Non-pigmented ciliary epithelial cell (primary cell): ENCODE results near the gene MKLN1.
A peak's percentile ranks its signal among the peaks of the same experiment; 100 is the strongest.
"Not testable (repeated sequence)": the region's sequence is repeated elsewhere in the genome, so short reads cannot be mapped to it uniquely, and the experiment has no call there.

ENCODE experiments used
- DNase-seq: peaks from one replicate; pipeline ENCODE4 v3.0.0-alpha.2; 2010; ENCODE audit warnings: low read depth

MKLN1 gene

DNA sequence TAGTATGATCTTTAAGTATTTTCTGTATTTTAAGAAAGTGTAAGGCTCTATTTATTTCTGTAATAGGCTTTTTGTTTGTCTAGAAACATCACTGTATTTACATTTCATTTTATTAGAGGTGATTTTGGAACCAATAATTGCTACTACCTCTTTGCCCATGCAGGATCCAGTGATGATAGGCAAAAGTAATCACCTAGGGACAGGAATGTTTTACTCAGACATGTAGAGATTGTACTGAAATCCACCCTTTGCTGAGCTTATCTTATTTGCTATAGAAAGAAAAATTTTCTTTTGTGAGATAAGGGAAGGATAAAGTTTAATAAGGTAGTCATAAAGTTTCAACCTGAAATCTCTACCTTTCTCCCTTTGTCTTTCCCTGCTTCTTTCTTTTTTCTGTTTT is 73.5 kb downstream of the MKLN1 start:
- no peak for DNase-seq

- DNase-seq: no peak
Observed at GRCh38 chr7:131403322-131403721, 75.6 kb downstream of the MKLN1 start.

GRCh38 chr7:131404226-131404911 is 76.7 kb downstream of the MKLN1 start:
- no peak for DNase-seq

GRCh38 chr7:131409129-131409766 is 81.6 kb downstream of the MKLN1 start:
- no peak for DNase-seq

DNA sequence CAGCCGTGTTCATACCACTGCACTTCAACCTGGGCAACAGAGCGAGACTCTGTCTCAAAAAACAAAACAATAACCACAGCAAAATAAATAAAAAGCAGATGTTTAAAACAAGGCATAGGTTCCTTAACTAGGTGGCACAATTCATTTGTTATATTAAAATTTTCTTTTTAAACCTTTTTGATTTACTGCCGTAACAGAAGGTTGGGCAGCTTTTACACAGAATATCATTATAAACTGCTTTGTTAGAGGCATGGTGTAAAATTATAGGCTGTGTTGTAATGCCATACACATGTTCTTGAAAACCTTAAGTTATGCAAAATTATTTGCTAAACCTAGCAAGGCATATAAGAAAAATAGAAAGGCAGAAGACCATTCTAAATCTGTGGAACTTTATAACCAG is 84.4 kb downstream of the MKLN1 start:
- DNase-seq: no peak

DNA sequence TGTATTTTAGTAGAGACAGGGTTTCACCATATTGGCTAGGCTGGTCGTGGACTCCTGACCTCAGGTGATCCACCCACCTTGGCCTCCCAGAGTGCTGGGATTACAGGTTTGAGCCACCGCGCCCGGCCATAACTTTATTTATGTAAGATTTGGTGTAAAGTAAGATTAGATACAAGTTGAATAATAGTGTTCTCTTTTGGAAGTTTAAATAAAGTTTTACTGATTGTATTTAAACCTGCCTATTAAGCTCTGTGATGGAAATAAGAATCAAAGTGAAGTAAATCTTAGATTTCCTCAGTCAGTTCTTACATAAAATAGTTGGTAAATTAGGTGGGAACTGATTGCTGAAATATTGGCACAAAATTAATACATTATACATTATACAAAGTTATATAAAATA is 86.0 kb downstream of the MKLN1 start:
- no peak for DNase-seq

GRCh38 chr7:131424219-131424822 is 96.6 kb downstream of the MKLN1 start:
- no peak for DNase-seq

DNA sequence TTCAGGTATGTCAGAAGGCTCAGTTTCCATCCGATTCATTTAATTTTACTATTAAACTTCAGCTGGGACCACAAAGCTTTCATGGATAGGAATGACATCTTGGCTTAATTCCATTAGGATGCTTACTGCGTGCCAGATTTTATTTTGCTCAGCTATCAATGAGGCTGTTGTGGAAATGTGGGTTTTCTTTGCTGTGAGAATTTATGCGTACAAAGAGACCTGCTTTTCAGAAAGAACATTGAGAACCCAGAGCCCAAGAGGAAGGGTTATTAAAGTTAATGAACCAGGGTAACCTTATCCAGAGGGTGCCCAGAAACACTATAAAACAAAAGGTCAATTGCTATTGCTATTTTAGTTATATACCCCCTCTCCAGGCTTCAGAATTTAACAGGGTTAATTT is 98.3 kb downstream of the MKLN1 start:
- no peak for DNase-seq

GRCh38 chr7:131430826-131431225 is 103.2 kb downstream of the MKLN1 start:
- not testable (repeated sequence) for DNase-seq

- peak; percentile 37 for DNase-seq
Observed at GRCh38 chr7:131431289-131431688, 103.6 kb downstream of the MKLN1 start.

DNA sequence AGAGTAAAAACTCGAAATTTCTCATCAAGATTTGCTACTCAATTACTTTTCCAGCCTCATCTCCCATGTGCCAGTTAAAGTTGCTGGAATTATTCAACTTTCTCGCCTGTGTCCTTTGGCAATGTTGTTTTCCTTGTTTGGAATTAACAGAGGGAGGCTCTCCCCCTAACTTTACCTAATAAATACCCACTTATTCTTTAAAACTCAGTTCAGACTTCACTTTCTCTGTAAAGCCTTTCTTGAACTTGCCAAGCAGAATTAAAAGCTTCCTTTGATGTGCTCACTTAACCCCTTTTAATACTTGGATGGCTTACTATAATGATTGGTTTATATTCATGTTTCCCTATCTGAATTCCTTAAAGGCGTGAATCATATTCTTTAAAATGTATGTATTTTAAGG is 104.1 kb downstream of the MKLN1 start:
- no peak for DNase-seq

GRCh38 chr7:131436384-131436783 is 108.7 kb downstream of the MKLN1 start:
- DNase-seq: no peak

DNA sequence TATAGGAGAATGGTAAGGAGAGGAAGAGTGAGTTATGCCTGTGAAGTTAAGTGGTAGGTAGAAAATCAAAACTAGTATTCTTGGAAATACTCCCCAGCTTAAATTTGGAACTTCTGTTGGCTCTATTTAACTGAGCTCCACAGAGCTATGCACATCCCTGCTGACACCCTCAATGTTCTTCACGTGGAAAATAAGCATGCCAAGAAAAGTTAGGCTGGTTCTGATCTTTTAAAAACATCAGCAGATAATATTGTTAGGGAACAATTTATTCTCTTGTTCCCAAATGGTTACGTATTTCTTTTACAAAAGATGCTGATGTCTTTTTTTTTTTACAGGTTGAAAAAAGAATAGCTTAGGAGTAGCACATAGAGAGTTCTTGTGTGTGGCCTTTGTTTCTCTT is 111.3 kb downstream of the MKLN1 start:
- no peak for DNase-seq

DNA sequence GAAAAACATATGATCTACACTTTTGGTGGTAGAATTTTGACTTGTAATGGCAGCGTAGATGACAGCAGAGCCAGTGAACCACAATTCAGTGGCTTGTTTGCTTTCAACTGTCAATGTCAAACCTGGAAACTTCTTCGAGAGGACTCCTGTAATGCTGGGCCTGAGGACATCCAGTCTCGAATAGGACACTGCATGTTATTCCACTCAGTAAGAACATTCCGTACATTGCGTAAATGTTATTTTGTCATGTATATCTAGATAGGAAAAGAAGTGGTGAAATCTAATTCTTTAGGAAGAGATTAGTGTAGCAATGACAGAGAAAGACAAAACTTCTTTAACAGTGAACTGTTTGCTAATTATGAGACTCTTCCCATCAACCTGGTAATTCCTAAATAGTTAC is 115.8 kb downstream of the MKLN1 start:
- DNase-seq: no peak

- no peak for DNase-seq
Observed at GRCh38 chr7:131444683-131445082, 117.0 kb downstream of the MKLN1 start.

DNA sequence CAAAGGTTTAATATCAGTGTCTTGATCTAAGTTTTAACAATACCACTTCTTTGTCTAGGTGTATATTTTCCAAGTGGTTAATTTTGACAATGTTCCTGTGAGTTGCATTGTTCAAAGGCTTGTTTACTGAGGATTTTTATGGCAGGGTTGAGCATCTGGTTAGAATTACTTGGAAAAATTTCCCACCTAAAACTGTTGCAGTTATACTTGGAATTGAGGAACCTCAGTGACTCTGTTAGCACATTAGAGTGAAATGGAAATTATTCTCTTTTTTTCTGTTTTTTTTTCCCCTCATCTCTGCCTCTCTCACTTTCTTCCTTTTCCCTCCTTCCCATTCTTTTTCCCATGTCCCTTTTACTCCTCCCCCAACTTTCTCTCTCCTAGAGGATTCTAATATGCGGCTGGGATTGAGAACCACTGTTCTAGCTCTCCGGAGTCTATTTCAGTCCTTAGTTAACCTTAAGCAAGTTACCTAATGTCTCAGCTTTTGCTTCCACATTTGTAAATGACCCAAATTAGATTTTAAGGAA is 121.8 kb downstream of the MKLN1 start:
- DNase-seq: no peak

DNA sequence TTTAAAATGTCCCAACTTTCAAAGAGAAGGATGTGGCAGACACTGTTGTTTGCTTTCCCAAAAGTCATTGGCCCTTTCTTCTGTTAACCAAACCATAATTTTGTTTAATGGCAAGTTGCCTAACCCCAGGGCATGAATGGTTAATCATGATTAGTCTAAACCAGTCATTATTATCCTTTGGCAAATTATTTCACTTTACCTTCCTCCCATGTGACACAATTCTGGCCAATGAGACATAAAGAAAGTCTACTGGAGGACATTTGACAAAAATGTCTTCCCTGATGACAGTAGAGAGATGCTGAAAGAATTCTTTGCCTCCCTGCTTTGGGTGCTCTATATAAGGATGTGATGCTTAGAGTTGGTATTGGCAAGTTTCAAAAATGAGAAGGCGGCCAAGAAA is 126.8 kb downstream of the MKLN1 start:
- no peak for DNase-seq

DNA sequence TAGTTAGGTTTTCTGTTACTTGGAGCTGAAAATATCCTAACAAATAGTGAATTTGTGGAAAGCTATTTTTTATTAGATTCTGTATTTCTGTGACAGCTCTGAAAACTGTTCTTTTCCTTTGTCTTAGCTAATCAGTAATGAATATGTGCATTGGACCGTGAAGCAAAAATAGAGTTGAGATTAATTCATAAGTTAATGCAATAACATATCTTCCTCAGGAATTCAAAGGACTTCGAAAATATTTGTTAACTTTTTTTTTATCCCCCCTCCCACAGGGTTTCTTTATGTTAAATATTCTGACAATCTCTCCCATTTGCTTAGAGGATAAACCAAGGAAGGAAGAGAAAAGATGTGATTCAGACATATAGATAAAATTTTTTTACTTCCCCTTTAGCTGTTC is 127.3 kb downstream of the MKLN1 start:
- no peak for DNase-seq

DNA sequence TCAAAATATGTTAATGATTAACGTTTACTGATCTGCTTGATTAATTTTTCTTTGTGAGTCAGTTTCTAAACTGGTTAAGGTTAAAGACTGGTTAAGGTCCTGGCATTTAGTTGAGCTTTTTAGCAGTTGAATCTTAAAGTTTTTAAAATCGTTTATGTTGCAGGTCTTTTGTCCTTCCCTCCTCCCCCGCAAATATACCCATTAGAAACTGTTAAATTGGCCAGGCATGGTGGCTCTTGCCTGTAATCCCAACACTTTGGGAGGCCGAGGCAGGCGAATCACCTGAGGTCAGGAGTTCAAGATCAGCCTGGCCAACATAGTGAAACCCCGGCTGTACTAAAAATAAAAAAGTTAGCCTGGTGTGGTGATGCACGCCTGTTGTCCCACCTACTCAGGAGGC is 127.9 kb downstream of the MKLN1 start:
- DNase-seq: no peak

- no peak for DNase-seq
Observed at GRCh38 chr7:131456338-131456737, 128.7 kb downstream of the MKLN1 start.

DNA sequence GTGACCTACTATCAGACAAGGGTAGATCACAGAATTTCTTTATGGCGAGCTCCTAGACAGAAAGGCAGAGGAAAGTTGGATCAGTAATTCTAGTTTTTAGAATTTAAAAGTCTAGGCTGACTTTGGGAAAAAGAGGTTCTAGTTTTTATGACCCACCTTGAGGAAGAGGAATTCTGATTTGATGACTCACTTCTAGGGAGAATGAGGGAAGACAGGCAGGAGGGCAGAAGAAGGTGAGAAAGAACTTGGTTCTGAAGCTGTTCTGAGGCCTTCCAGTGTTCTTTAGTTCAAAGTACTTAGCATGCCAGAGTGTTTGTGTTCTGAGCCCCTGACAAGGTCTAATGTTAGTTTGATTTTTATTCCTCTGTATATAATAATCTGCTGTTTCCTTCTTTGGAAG is 131.6 kb downstream of the MKLN1 start:
- no peak for DNase-seq

DNA sequence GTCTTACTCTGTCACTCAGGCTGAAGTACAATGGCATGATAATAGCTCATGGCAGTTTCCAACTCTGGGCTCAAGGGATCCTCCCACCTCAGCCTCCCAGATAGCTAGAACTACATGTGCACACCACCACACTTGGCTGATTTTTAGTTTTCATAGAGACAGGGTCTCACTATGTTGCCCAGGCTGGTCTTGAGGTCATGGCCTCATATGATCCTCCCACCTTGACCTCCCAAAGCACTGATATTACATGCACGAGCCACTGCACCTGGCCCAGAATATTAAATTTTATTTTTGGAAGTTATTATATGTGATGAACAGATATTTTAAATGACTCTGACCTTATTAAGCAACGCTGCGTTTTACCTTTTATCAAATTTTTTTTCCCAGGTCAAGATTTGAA is 134.4 kb downstream of the MKLN1 start:
- no peak for DNase-seq

GRCh38 chr7:131462715-131463114 is 135.0 kb downstream of the MKLN1 start:
- DNase-seq: not testable (repeated sequence)
